AG09309 (cell line): ENCODE results near the gene PIGW.

Source experiments
- DNase-seq: peaks from one replicate; pipeline ENCODE4 v3.0.0-alpha.2; 2010; ENCODE audit warnings: low read depth
- H3K4me3 ChIP-seq: 2 replicates; pipeline ENCODE4 v1.5.1; 2011; ENCODE audit warnings: mild to moderate bottlenecking, low read depth, low read length, moderate library complexity; ENCODE audit not compliant: control insufficient read depth
- CTCF ChIP-seq: IDR thresholded peaks from 2 replicates; pipeline ENCODE4 v1.5.1; 2011; ENCODE audit warnings: mild to moderate bottlenecking, low read depth, low read length, inconsistent platforms; ENCODE audit not compliant: insufficient read depth, control insufficient read depth; ENCODE audit errors: missing control alignments

Gene PIGW

GRCh38 chr17:36550491-36551417 is 16.0 kb downstream of the PIGW start:
- no peak for DNase-seq

GRCh38 chr17:36553459-36553858 is 18.7 kb downstream of the PIGW start:
- no peak for DNase-seq
- no peak overlapping the region for H3K4me3 ChIP-seq
- no peak for TF ChIP-seq CTCF

More at GRCh38 chr17:36550491-36551417, 16.0 kb downstream of the PIGW start:
- no peak overlapping the region for H3K4me3 ChIP-seq
- TF ChIP-seq CTCF = no peak

- no peak for TF ChIP-seq CTCF
- no peak overlapping the region for H3K4me3 ChIP-seq
- DNase-seq = no peak
Observed at GRCh38 chr17:36566081-36566480, 31.3 kb downstream of the PIGW start.

- no peak for TF ChIP-seq CTCF
- H3K4me3 ChIP-seq = no peak overlapping the region
- no peak for DNase-seq
Observed at GRCh38 chr17:36575028-36575427, 40.2 kb downstream of the PIGW start.

GRCh38 chr17:36576793-36577192 is 42.0 kb downstream of the PIGW start:
- no peak for TF ChIP-seq CTCF

GRCh38 chr17:36578671-36579070 is 43.9 kb downstream of the PIGW start:
- no peak overlapping the region for H3K4me3 ChIP-seq
- TF ChIP-seq CTCF = no peak
- no peak for DNase-seq

More at GRCh38 chr17:36576793-36577192, 42.0 kb downstream of the PIGW start:
- no peak for DNase-seq
- H3K4me3 ChIP-seq = no peak overlapping the region
